SU-DHL-6 (cell line): ENCODE results near the gene ANO9.

ENCODE experiments used
- EZH2phosphoT487 ChIP-seq: fragments of 200-600 bp; sonication (generic), shearing (Covaris generic); conservative IDR thresholded peaks from 2 replicates; pipeline ENCODE4 v1.6.1; 2018; ENCODE audit warnings: mild to moderate bottlenecking, antibody characterized with exemption, low read length, moderate library complexity, mixed read lengths
- TF ChIP-seq, protein P1 (sequence below): fragments of 200-600 bp; sonication (generic); IDR thresholded peaks from one replicate; pipeline ENCODE4 v1.5.1; 2017; ENCODE audit warnings: antibody characterized with exemption, mild to moderate bottlenecking, low read length, moderate library complexity; ENCODE audit not compliant: insufficient read depth, poor library complexity, severe bottlenecking

GRCh38 chr11:415640-416041, 26.2 kb downstream of the ANO9 start:
- no peak for TF ChIP-seq EZH2phosphoT487
- TF ChIP-seq, protein P1, sequence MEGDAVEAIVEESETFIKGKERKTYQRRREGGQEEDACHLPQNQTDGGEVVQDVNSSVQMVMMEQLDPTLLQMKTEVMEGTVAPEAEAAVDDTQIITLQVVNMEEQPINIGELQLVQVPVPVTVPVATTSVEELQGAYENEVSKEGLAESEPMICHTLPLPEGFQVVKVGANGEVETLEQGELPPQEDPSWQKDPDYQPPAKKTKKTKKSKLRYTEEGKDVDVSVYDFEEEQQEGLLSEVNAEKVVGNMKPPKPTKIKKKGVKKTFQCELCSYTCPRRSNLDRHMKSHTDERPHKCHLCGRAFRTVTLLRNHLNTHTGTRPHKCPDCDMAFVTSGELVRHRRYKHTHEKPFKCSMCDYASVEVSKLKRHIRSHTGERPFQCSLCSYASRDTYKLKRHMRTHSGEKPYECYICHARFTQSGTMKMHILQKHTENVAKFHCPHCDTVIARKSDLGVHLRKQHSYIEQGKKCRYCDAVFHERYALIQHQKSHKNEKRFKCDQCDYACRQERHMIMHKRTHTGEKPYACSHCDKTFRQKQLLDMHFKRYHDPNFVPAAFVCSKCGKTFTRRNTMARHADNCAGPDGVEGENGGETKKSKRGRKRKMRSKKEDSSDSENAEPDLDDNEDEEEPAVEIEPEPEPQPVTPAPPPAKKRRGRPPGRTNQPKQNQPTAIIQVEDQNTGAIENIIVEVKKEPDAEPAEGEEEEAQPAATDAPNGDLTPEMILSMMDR = no peak
